ENCODE results near the gene NUF2.
"Not testable (repeated sequence)": the region's sequence is repeated elsewhere in the genome, so short reads cannot be mapped to it uniquely, and the experiment has no call there.

Gene NUF2

GRCh38 chr1:163321311-163322305, at the start of gene NUF2:
Gene NUF2, plus strand, starts transcription at chr1:163321954. Its CDS starts 4,098 bp downstream, at chr1:163326052.
- peaks cover 56% of the 10 kb centered on the region for H3K4me1 Mint-ChIP-seq

GRCh38 chr1:163273766-163274441, 47.9 kb upstream of the NUF2 start:
- peaks cover 35% of the 10 kb centered on the region for H3K36me3 Mint-ChIP-seq (ENCODE audit: low read depth)
- TF ChIP-seq CTCF (IDR thresholded peaks at IDR 0.05) = no peak
- peaks cover 23% of the 10 kb centered on the region for H3K9me3 Mint-ChIP-seq
- no peak overlapping the region for H3K27ac Mint-ChIP-seq
- no peak overlapping the region for H3K4me3 Mint-ChIP-seq
- H3K27me3 Mint-ChIP-seq (ENCODE audit: low read depth, poor library complexity) = no peaks in the 10 kb centered on the region
- no peak for DNase-seq
- peaks cover 15% of the 10 kb centered on the region for H3K4me1 Mint-ChIP-seq

More at GRCh38 chr1:163321311-163322305, at the start of gene NUF2:
- H3K36me3 Mint-ChIP-seq (ENCODE audit: low read depth) = no peaks in the 10 kb centered on the region
- H3K4me3 Mint-ChIP-seq = peak within 1 kb of the TSS; percentile 98
- TF ChIP-seq CTCF (IDR thresholded peaks at IDR 0.05) = no peak
- no peaks in the 10 kb centered on the region for H3K9me3 Mint-ChIP-seq
- H3K27ac Mint-ChIP-seq = peak within 1 kb of the TSS; percentile 98
- H3K27me3 Mint-ChIP-seq (ENCODE audit: low read depth, poor library complexity) = no peaks in the 10 kb centered on the region
- peak; percentile 96 for DNase-seq

GRCh38 chr1:163275222-163275621, 46.5 kb upstream of the NUF2 start:
- peaks cover 36% of the 10 kb centered on the region for H3K9me3 Mint-ChIP-seq
- TF ChIP-seq CTCF (IDR thresholded peaks at IDR 0.05) = no peak
- H3K4me1 Mint-ChIP-seq = peaks cover 15% of the 10 kb centered on the region
- H3K4me3 Mint-ChIP-seq = no peak overlapping the region
- DNase-seq = no peak
- H3K36me3 Mint-ChIP-seq (ENCODE audit: low read depth) = peaks cover 48% of the 10 kb centered on the region
- no peak overlapping the region for H3K27ac Mint-ChIP-seq
- H3K27me3 Mint-ChIP-seq (ENCODE audit: low read depth, poor library complexity) = no peaks in the 10 kb centered on the region

GRCh38 chr1:163278602-163279001, 43.2 kb upstream of the NUF2 start:
- peaks cover 70% of the 10 kb centered on the region for H3K36me3 Mint-ChIP-seq (ENCODE audit: low read depth)
- no peak for TF ChIP-seq CTCF (IDR thresholded peaks at IDR 0.05)
- peaks cover 14% of the 10 kb centered on the region for H3K4me1 Mint-ChIP-seq

GRCh38 chr1:163284867-163285266, 36.9 kb upstream of the NUF2 start:
- not testable (repeated sequence) for H3K4me1 Mint-ChIP-seq; H3K27ac Mint-ChIP-seq; H3K27me3 Mint-ChIP-seq (ENCODE audit: low read depth, poor library complexity); H3K4me3 Mint-ChIP-seq; DNase-seq
- Mint-ChIP-seq H3K9me3 (peaks cover 20% of the 10 kb centered on the region), H3K36me3 (ENCODE audit: low read depth) (peaks cover 25% of the 10 kb centered on the region)

More at GRCh38 chr1:163278602-163279001, 43.2 kb upstream of the NUF2 start:
- Mint-ChIP-seq H3K4me3 (no peak overlapping the region), H3K27ac (no peak overlapping the region), H3K27me3 (ENCODE audit: low read depth, poor library complexity) (no peaks in the 10 kb centered on the region), H3K9me3 (peaks cover 53% of the 10 kb centered on the region)
- no peak for DNase-seq

- Mint-ChIP-seq H3K36me3 (ENCODE audit: low read depth) (peaks cover 29% of the 10 kb centered on the region), H3K9me3 (peaks cover 10% of the 10 kb centered on the region), H3K27me3 (ENCODE audit: low read depth, poor library complexity) (peaks cover 8% of the 10 kb centered on the region), H3K4me1 (no peaks in the 10 kb centered on the region), H3K27ac (no peak overlapping the region), H3K4me3 (no peak overlapping the region)
- TF ChIP-seq CTCF (IDR thresholded peaks at IDR 0.05) = no peak
- DNase-seq = no peak
Observed at GRCh38 chr1:163290025-163290640, 31.6 kb upstream of the NUF2 start.

Measured in nephron progenitor cell (in vitro differentiated cells).